HG03064 (cell line): ENCODE results near the gene SGTA.
"Not testable (repeated sequence)": the region's sequence is repeated elsewhere in the genome, so short reads cannot be mapped to it uniquely, and the experiment has no call there.

Experiments
- ATAC-seq: cut with Tn5 transposase; IDR thresholded peaks from one replicate; pipeline ENCODE4 v1.9.1; 2021; ENCODE audit warnings: low read depth; ENCODE audit not compliant: unreplicated experiment

The SGTA gene

GRCh38 chr19:2795827-2796658, 13.0 kb upstream of the SGTA start:
- no peak for ATAC-seq

GRCh38 chr19:2793577-2793976, 10.5 kb upstream of the SGTA start:
- ATAC-seq = no peak

GRCh38 chr19:2793126-2793525, 10.1 kb upstream of the SGTA start:
- ATAC-seq = no peak

GRCh38 chr19:2792666-2793065, 9.6 kb upstream of the SGTA start:
- not testable (repeated sequence) for ATAC-seq

GRCh38 chr19:2791876-2792275, 8.8 kb upstream of the SGTA start:
- no peak for ATAC-seq

GRCh38 chr19:2791440-2791839, 8.4 kb upstream of the SGTA start:
- no peak for ATAC-seq

GRCh38 chr19:2790557-2791271, 7.6 kb upstream of the SGTA start:
- no peak for ATAC-seq

GRCh38 chr19:2790194-2790556, 7.1 kb upstream of the SGTA start:
- no peak for ATAC-seq

- no peak for ATAC-seq
Observed at GRCh38 chr19:2788237-2788636, 5.2 kb upstream of the SGTA start.

GRCh38 chr19:2787115-2787514, 4.0 kb upstream of the SGTA start:
- no peak for ATAC-seq

GRCh38 chr19:2785244-2785997, 2.3 kb upstream of the SGTA start, which contains the start of gene THOP1:
TSS of gene THOP1 (plus strand) at chr19:2785503. CDS start at chr19:2785663, 160 bp downstream.
- ATAC-seq = peak; percentile 44

- no peak for ATAC-seq
Observed at GRCh38 chr19:2783781-2784145, 690 bp upstream of the SGTA start.

- no peak for ATAC-seq
Observed at GRCh38 chr19:2782329-2782935, 641 bp downstream of the SGTA start.

- ATAC-seq = no peak
Observed at GRCh38 chr19:2780284-2780683, 2.8 kb downstream of the SGTA start.

- no peak for ATAC-seq
Observed at GRCh38 chr19:2779121-2779740, 3.8 kb downstream of the SGTA start.

- no peak for ATAC-seq
Observed at GRCh38 chr19:2777952-2778683, 5.0 kb downstream of the SGTA start.

- ATAC-seq = no peak
Observed at GRCh38 chr19:2775556-2776430, 7.3 kb downstream of the SGTA start.

GRCh38 chr19:2774953-2775555, 8.0 kb downstream of the SGTA start:
- no peak for ATAC-seq
